CD4-positive, alpha-beta T cell treated with Interleukin-1 beta for 1 hour (primary cell): ENCODE results near the gene ABCC12.

ENCODE experiments used
- DNase-seq, 2 donors: peaks; one replicate each; pipeline ENCODE4 v3.0.0-alpha.2; 2020 to 2022

ABCC12 gene

GRCh38 chr16:48165961-48166578, 10.3 kb upstream of the ABCC12 start:
- DNase-seq, result no peak

DNA sequence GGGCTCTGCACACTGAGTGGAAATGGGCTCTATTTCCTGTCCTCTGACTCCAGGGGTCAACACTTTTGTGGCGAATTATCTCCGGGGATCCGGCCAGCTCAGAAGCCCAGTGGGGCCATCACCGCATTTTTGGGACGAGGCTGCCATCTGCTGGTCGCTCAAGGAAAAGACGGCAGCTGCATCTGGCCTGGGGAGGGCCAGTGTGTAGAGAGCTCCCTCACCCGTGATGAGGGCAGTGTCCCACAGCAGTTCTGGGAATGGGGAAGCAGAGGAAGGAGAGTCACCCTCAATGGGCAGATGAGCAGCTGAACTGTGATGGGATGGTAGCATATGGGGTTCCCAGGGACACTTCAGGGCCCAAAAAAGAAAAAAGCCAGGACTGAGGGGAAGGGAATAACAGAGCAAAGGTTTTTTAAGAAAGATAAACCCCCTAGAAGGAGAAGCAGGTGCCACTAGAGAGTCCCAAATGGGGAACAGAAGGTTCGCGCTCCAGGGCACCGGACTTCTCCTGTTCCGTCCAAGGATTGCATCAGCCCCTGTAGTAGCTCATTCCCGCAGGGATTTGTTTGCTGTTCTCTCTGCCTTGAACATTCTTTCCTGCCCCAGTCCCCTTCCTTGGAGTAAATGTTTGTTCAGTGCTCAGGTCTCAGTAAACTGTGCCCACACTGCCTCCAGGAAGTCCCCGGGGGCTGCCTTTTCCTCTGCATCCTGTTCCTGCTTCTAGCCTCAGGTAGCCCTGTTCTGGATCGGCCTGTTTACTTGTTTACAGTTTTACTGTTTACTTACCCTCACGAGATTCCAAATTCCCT, 9.3 kb upstream of the ABCC12 start:
- peak; percentile 64 to 67 for DNase-seq

GRCh38 chr16:48162839-48163410, 7.1 kb upstream of the ABCC12 start:
- DNase-seq, result no peak

DNA sequence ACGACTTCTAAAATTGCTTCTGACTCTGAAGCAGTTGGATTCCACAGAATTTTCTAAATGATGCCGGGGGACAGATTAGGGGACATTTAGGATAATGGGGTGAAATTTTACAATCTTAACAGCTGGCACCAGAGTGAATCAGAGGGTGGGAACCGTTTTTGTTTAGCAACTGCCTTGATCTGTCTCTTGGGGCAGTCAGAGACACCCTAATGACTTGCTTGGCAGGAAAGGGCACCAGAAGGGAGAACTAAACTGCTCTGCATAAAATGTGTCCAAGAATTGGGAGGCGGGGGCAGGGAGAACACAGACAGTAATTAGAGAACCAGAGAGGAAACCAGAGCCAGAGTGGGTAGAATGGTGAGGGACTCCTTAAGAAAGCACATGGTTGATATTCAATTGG, 6.1 kb upstream of the ABCC12 start:
- no peak for DNase-seq

- no peak for DNase-seq
Measured at GRCh38 chr16:48160575-48160974, 4.8 kb upstream of the ABCC12 start.

DNA sequence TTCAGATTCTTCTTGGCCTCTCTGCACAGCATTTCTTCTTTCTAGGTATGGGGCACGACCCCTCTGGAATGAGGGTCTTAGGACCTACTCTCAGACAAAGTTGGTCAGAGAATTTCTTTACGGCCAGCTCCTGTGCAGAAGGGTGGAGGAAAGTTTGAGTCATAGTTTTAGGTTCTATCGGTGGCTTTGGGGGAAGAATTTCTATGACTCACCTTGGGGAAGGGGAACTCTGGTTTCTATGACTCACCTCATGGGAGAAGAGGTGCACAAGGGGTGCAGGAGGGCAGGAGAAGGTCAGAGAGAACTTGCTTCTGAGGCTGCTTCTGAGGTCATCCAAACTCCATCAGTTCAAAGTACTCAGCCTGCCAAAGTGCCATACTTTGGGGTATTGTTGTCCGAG, 2.5 kb upstream of the ABCC12 start:
- DNase-seq, result peak in 1 of 2 donors; percentile 3

- no peak for DNase-seq
Measured at GRCh38 chr16:48157794-48158193, 2.0 kb upstream of the ABCC12 start.

- DNase-seq, result no peak
Measured at GRCh38 chr16:48157302-48157701, 1.5 kb upstream of the ABCC12 start.

DNA sequence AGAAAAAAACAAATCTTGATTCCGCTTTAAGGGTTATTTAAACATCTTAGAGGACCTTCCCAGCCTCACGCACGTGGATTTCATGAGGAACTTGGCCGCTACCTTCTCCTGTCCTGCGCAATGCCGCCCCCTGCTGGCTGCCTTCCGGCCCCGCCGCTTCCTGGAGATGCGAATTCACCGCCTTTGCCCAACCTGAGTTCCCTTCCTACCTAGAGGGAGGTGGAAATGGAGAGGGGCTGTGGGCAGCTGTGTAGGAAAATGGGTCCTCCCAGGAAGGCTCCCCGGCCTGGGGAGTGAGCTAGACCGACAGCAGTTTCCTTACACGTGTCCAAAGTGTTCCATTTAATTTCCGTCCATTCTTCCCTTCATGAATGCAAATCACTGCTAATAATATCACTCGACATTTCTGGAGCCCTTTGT, 1.0 kb upstream of the ABCC12 start:
- DNase-seq, result peak; percentile 69 to 74

GRCh38 chr16:48153774-48154173, 2.0 kb downstream of the ABCC12 start:
- DNase-seq, result no peak

GRCh38 chr16:48152226-48152625, 3.6 kb downstream of the ABCC12 start:
- no peak for DNase-seq

GRCh38 chr16:48150707-48151106, 5.1 kb downstream of the ABCC12 start:
- DNase-seq, result no peak

DNA sequence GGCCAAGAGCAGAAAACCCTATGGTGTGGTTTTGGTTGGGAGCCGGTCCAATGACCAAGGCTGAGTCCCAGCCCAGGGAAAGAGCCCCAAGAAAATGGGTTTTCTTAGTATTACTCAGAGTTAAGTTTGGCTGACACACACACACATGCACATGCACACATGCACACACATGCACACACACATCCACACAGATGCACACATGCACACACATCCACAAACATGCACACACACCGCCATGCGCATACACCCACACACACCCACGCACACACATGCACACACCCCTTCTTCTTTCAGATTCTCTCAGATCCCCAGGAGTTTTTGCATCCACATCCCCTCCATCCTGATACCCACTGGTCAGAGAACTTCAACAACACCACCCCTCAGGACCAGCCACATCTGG, 9.1 kb downstream of the ABCC12 start:
- DNase-seq, result no peak

- no peak for DNase-seq
Measured at GRCh38 chr16:48146131-48146530, 9.7 kb downstream of the ABCC12 start.

- no peak for DNase-seq
Measured at GRCh38 chr16:48143812-48144368, 11.9 kb downstream of the ABCC12 start.

DNA sequence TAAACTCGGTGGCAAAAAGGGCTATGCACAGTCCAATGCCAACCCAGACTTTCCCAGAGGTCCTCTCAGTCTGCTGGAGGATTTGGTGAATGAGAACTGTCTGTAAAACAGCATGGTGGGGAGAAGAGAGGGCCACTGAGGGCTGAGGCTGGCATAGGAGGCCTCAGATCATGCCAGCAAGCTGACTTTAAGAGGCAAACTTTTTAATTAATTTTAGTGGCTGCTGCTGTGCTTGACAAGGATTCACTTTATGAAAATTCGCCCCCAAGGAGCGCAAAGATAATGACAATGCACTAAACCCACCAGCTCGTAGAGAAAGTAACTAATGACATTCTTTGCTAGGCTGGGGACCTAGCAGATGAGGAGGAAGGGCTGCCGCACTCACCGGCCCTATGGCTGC, 15.0 kb downstream of the ABCC12 start:
- no peak for DNase-seq

- no peak for DNase-seq
Measured at GRCh38 chr16:48139517-48139916, 16.3 kb downstream of the ABCC12 start.

DNA sequence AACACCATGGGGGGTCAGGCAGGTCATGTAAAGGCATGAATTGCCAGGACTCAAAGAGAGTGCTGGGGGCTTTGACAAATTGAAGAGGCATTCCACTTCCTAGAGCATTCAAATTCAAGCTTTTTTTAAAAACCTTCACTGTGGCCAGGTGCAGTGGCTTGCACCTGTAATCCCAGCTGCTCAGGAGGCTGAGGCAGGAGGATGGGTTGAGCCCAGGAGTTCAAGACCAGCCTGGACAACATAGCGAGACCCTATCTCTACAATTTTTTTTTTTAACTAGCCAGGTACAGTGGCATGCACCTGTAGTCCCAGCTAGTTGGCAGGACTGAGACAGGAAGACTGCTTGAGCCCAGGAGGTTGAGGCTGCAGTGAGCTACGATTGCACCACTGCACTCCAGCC, 17.2 kb downstream of the ABCC12 start:
- DNase-seq, result no peak

DNA sequence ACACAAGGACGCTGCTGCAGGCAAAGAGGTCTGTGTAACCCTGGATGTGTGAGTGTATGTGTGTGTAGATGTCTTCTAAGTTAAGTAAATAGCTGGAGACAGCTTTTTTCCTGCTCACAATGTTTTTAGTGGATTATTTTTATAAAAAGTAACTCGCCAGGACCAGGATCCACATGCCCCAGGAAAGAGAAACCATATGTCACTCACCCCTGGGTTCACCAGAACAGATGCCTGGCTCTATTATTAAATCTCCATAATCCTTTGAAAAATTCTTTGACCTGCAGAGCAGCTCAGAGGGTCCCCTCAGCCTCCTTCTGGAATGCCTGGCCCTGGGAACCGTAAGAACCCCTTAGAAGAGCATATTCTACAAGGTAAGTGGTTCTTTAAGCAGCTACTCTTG, 18.0 kb downstream of the ABCC12 start:
- DNase-seq, result no peak

DNA sequence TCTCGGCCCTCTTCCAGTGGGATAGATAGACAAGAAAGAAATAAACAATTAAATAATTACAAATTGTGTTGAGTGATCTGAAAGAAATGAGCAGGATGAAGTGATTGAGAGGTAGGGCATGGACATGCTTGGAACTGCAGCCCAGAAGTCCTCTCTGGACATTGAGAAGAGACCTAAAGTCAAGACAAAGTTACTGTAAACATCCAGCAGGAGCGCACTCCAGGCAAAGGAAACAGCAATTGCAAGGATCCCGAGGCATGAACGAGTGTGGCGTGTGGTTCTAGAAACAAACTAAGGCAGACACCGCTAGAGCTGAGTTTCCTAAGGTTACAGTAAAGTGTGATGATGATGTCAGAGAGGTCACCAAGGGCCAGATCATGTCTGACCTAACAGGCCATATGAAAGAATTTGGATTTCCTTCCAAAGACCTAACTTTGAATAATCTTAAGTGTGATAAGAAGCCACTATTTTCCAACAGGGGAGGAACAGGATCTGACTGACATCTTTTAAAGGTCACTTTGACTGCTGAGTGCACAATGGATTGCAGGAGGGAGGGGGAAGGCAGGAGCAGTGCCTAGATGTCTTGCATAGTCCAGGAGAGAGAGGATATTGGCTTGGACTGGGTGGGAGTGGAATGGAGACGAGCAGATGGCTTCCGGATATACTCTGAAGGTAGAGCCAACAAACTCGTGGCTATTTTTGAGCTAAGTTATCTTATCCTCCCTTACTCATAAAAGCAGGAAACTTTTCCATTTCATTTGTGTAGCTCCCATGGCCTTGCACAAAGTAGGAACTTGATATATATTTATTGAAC, 19.0 kb downstream of the ABCC12 start:
- DNase-seq, result no peak

GRCh38 chr16:48133455-48134211, 22.2 kb downstream of the ABCC12 start:
- DNase-seq, result no peak

- no peak for DNase-seq
Measured at GRCh38 chr16:48132696-48133095, 23.1 kb downstream of the ABCC12 start.
